Measurements from ENCODE around the gene EIF4G2. TPM values are rescaled to one million over a fixed set of nuclear protein-coding genes. Genes with fewer than 3 reads are reported as not detected.

EIF4G2 gene
- total and polyA plus RNA-seq, 2 of the 8 experiments (the other 6 are each of a cell fraction or from before 2014, with no cell fraction given), result 438 to 964 TPM

- H2BK5ac ChIP-seq (ENCODE audit: low read depth, low read length), result no peak overlapping the region
- H3K56ac ChIP-seq (replicated peaks; ENCODE audit: insufficient read length, low read depth, low read length), result no peak overlapping the region
- H3K4me3 ChIP-seq (ENCODE audit: extremely low read depth in 1 of 4, insufficient read depth in 2 of 4, low read depth in 3 of 4, low read length in 4 of 4), result no peak overlapping the region
- ChIA-PET POLR2A (ENCODE audit: partially characterized antibody) (interaction anchor here (0.8 to 28.5 kb wide), 16 partner anchors 7 to 96 kb away, joined by 3 to 595 read pairs (median 4); partner anchors contain the start of genes EIF4G2 and ZBED5), CTCF (ENCODE audit: partially characterized antibody) (interaction anchor here (1.0 to 3.7 kb wide), 5 partner anchors 8 to 128 kb away, joined by 3 to 19 read pairs (median 4); no protein-coding TSS in a partner anchor)
- no peak overlapping the region for H4K5ac ChIP-seq (ENCODE audit: insufficient read length, low read depth, low read length)
- no peak overlapping the region for H3K4me2 ChIP-seq (ENCODE audit: insufficient read depth in 1 of 2, low read depth in 2 of 2, low read length in 2 of 2)
- H2BK15ac ChIP-seq (ENCODE audit: low read length), result no peak overlapping the region
- H2BK20ac ChIP-seq (ENCODE audit: low read length), result no peak overlapping the region
- H3K23me2 ChIP-seq (ENCODE audit: low read depth, low read length), result peaks cover 2% of the 10 kb centered on the region
- H3K79me1 ChIP-seq (ENCODE audit: low read depth, low read length), result peaks cover 2% of the 10 kb centered on the region; the same call in 1 of the 2 replicates
- no peak overlapping the region for H3K18ac ChIP-seq (ENCODE audit: extremely low read depth, low read length)
- H3K36me3 ChIP-seq (ENCODE audit: control insufficient read depth in 2 of 4, insufficient read depth in 4 of 4, low read length in 3 of 4), result peaks cover 76 to 91% (median 83%) of the 10 kb centered on the region in 4 experiments
- no peaks in the 10 kb centered on the region for H3K9me3 ChIP-seq (ENCODE audit: insufficient read depth in 2 of 2, low read depth in 1 of 2, low read length in 1 of 2)
- H2AFZ ChIP-seq (ENCODE audit: low read length), result no peak overlapping the region
- H4K8ac ChIP-seq (ENCODE audit: extremely low read depth, insufficient read depth, low read length), result no peak overlapping the region; the same call in 1 of the 2 replicates
- no peak overlapping the region for H2BK12ac ChIP-seq (ENCODE audit: low read depth, low read length)
- no peak overlapping the region for H3K27ac ChIP-seq (ENCODE audit: low read depth, low read length)
- H4K20me1 ChIP-seq (replicated peaks in 1 of 2; ENCODE audit: control insufficient read depth in 1 of 2, insufficient read depth in 2 of 2, low read length in 2 of 2), result peaks cover 5 to 7% of the 10 kb centered on the region in 2 experiments
- DNase-seq (ENCODE audit: low read depth in 1 of 2, low spot score in 2 of 2) (no peak), FAIRE-seq (no peak)
- H2AK5ac ChIP-seq (ENCODE audit: low read depth, low read length), result no peak overlapping the region
- H4K91ac ChIP-seq (replicated peaks; ENCODE audit: insufficient read length, low read length), result no peak overlapping the region
- no peaks in the 10 kb centered on the region for H3K27me3 ChIP-seq (replicated peaks in 1 of 4; ENCODE audit: control insufficient read depth in 3 of 4, extremely low read depth in 1 of 4, insufficient read depth in 3 of 4, low read length in 3 of 4)
- no peak overlapping the region for H2BK120ac ChIP-seq (replicated peaks; ENCODE audit: low read depth, low read length)
- no peak overlapping the region for H3K9ac ChIP-seq (replicated peaks in 1 of 4; ENCODE audit: extremely low read depth in 1 of 4, low read depth in 3 of 4, low read length in 3 of 4)
- WGBS, 2 experiments (ENCODE audit: extremely low coverage in 1 of 2, insufficient coverage in 1 of 2, insufficient read length in 1 of 2, insufficient replicate concordance in 2 of 2, low coverage in 1 of 2, low lambda C conversion rate in 2 of 2, missing lambda C conversion rate in 1 of 2), result 89% methylated on average over 6 of the region's 6 CpGs; no CpG with 5 or more reads in 1 of the 2 experiments
- peaks cover 0 to 2% (median 0%) of the 10 kb centered on the region in 4 experiments; a peak in 2 of 7 replicates for H3K4me1 ChIP-seq (replicated peaks in 1 of 4; ENCODE audit: control insufficient read depth in 3 of 4, insufficient read depth in 4 of 4, low read length in 3 of 4)
- no peak overlapping the region for H3K23ac ChIP-seq (ENCODE audit: insufficient read length)
- H3K79me2 ChIP-seq (ENCODE audit: control insufficient read depth in 1 of 2, insufficient read depth in 2 of 2, low read length in 2 of 2), result peaks cover 13 to 37% of the 10 kb centered on the region in 2 experiments
- no peak overlapping the region for H3K4ac ChIP-seq (replicated peaks; ENCODE audit: insufficient read length, low read depth, low read length)
- no peak overlapping the region for H3K14ac ChIP-seq (ENCODE audit: insufficient read length)
- no peak for TF ChIP-seq JUND (IDR thresholded peaks at IDR 0.05; ENCODE audit: low read length)
Measured at GRCh38 chr11:10803676-10804075, 5.0 kb downstream of the EIF4G2 start.

Data from H1 (cell line).